Esophagus (tissue), 2 donors: ENCODE measurements around the gene PDE4B. TPM values are rescaled to one million over a fixed set of nuclear protein-coding genes. Genes with fewer than 3 reads are reported as not detected.
"Not testable (repeated sequence)": the region's sequence is repeated elsewhere in the genome, so short reads cannot be mapped to it uniquely, and the experiment has no call there.

Experiments
- H3K27ac ChIP-seq, 2 donors: one replicate each; pipeline ENCODE4 v1.5.1; 2013; ENCODE audit warnings: low read depth in 2 of 2, mild to moderate bottlenecking in 2 of 2, inconsistent platforms in 1 of 2, low read length in 1 of 2, moderate library complexity in 1 of 2
- H3K27me3 ChIP-seq, 2 donors: one replicate each; pipeline ENCODE4 v1.6.1; 2013; ENCODE audit warnings: low read length in 2 of 2, control low read depth in 1 of 2, mild to moderate bottlenecking in 1 of 2; ENCODE audit not compliant: insufficient read depth in 2 of 2, control insufficient read depth in 1 of 2
- H3K36me3 ChIP-seq, 2 donors: one replicate each; pipeline ENCODE4 v1.6.1; 2013; ENCODE audit warnings: low read length in 1 of 2; ENCODE audit not compliant: control insufficient read depth in 2 of 2, insufficient read depth in 2 of 2
- H3K4me1 ChIP-seq, 2 donors: one replicate each; pipeline ENCODE4 v1.6.1; 2013; ENCODE audit warnings: low read length in 1 of 2; ENCODE audit not compliant: control insufficient read depth in 2 of 2, insufficient read depth in 2 of 2
- H3K4me3 ChIP-seq, 2 donors: one replicate each; pipeline ENCODE4 v1.5.1; 2013; ENCODE audit warnings: low read length in 2 of 2, mild to moderate bottlenecking in 2 of 2, low read depth in 1 of 2, moderate library complexity in 1 of 2
- H3K9me3 ChIP-seq, 2 donors: one replicate each; pipeline ENCODE4 v1.6.1; 2013; ENCODE audit warnings: mild to moderate bottlenecking in 2 of 2, low read depth in 1 of 2, low read length in 1 of 2, moderate library complexity in 1 of 2; ENCODE audit not compliant: control insufficient read depth in 2 of 2, insufficient read depth in 1 of 2
- WGBS, 2 donors: extraction: QIAGEN DNeasy Blood & Tissue Kit; methylation state at CpG; one replicate each; pipeline ENCODE4 v1.1.7; 2013; 5-methylcytosine and 5-hydroxymethylcytosine counted together
- polyA plus RNA-seq, 2 donors: library from polyadenylated mRNA; stranded (reverse); fragments of 200-250 nt; gene quantifications; one replicate each; pipeline ENCODE4 v1.2.3, GENCODE V29; 2013
- donor health status: healthy with polysubstance abuse.
- donor health status: Bipolar disorder and iron deficiency.

PDE4B gene
- polyA plus RNA-seq, 2 donors: 0.51 to 1.4 TPM

- not testable (repeated sequence) for H3K4me3 ChIP-seq, H3K9me3 ChIP-seq, H3K27ac ChIP-seq, H3K4me1 ChIP-seq, H3K36me3 ChIP-seq, H3K27me3 ChIP-seq
- 61% methylated on average over 4 of the region's 4 CpGs for WGBS, 2 donors
These were observed 343.7 kb downstream of the PDE4B start for GRCh38 chr1:66136423-66136822.

GRCh38 chr1:66137235-66137634 is 344.5 kb downstream of the PDE4B start:
- WGBS, 2 donors: 39 to 50% methylated on average over 2 of the region's 2 CpGs

GRCh38 chr1:66138613-66139012 is 345.9 kb downstream of the PDE4B start:
- H3K4me1 ChIP-seq: no peaks in the 10 kb centered on the region
- no peaks in the 10 kb centered on the region for H3K9me3 ChIP-seq
- H3K4me3 ChIP-seq: no peak overlapping the region
- no peaks in the 10 kb centered on the region for H3K36me3 ChIP-seq
- no peaks in the 10 kb centered on the region for H3K27me3 ChIP-seq
- H3K27ac ChIP-seq: no peak overlapping the region

More at GRCh38 chr1:66137235-66137634, 344.5 kb downstream of the PDE4B start:
- Histone ChIP-seq H3K4me1 (no peaks in the 10 kb centered on the region), H3K4me3 (no peak overlapping the region), H3K27ac (no peak overlapping the region), H3K36me3 (no peaks in the 10 kb centered on the region), H3K9me3 (no peaks in the 10 kb centered on the region), H3K27me3 (no peaks in the 10 kb centered on the region)

- H3K27me3 ChIP-seq: no peaks in the 10 kb centered on the region
- H3K4me1 ChIP-seq: no peaks in the 10 kb centered on the region
- H3K4me3 ChIP-seq: no peak overlapping the region
- no peak overlapping the region for H3K27ac ChIP-seq
- 39 to 43% methylated on average over 5 of the region's 5 CpGs for WGBS, 2 donors
- no peaks in the 10 kb centered on the region for H3K36me3 ChIP-seq
- no peaks in the 10 kb centered on the region for H3K9me3 ChIP-seq
These were observed 347.4 kb downstream of the PDE4B start for GRCh38 chr1:66140072-66140471.

GRCh38 chr1:66143651-66144050 is 351.0 kb downstream of the PDE4B start:
- Histone ChIP-seq H3K36me3 (no peaks in the 10 kb centered on the region), H3K4me1 (no peaks in the 10 kb centered on the region), H3K27ac (no peak overlapping the region), H3K27me3 (no peaks in the 10 kb centered on the region), H3K9me3 (no peaks in the 10 kb centered on the region), H3K4me3 (no peak overlapping the region)
- 37 to 48% methylated on average over 2 of the region's 2 CpGs for WGBS, 2 donors

- Histone ChIP-seq H3K4me3 (no peak overlapping the region), H3K36me3 (no peaks in the 10 kb centered on the region), H3K4me1 (no peaks in the 10 kb centered on the region), H3K27me3 (no peaks in the 10 kb centered on the region), H3K9me3 (no peaks in the 10 kb centered on the region), H3K27ac (no peak overlapping the region)
- 73 to 74% methylated on average over 4 of the region's 4 CpGs for WGBS, 2 donors
These were observed 354.6 kb downstream of the PDE4B start for GRCh38 chr1:66147226-66147835.

GRCh38 chr1:66152034-66152433 is 359.3 kb downstream of the PDE4B start:
- H3K27ac ChIP-seq: no peak overlapping the region
- H3K27me3 ChIP-seq: no peaks in the 10 kb centered on the region
- no peaks in the 10 kb centered on the region for H3K4me1 ChIP-seq
- no peaks in the 10 kb centered on the region for H3K9me3 ChIP-seq
- no peaks in the 10 kb centered on the region for H3K36me3 ChIP-seq
- no peak overlapping the region for H3K4me3 ChIP-seq

- Histone ChIP-seq H3K27me3 (no peaks in the 10 kb centered on the region), H3K36me3 (no peaks in the 10 kb centered on the region), H3K27ac (no peak overlapping the region), H3K4me3 (no peak overlapping the region), H3K4me1 (no peaks in the 10 kb centered on the region), H3K9me3 (no peaks in the 10 kb centered on the region)
- WGBS, 2 donors: 64 to 69% methylated on average over 3 of the region's 3 CpGs
These were observed 361.7 kb downstream of the PDE4B start for GRCh38 chr1:66154394-66154793.

GRCh38 chr1:66156144-66156543 is 363.4 kb downstream of the PDE4B start:
- Histone ChIP-seq H3K4me1 (no peaks in the 10 kb centered on the region), H3K4me3 (no peak overlapping the region), H3K27me3 (no peaks in the 10 kb centered on the region), H3K9me3 (no peaks in the 10 kb centered on the region), H3K36me3 (no peaks in the 10 kb centered on the region), H3K27ac (no peak overlapping the region)
- 74 to 80% methylated on average over 1 of the region's 1 CpG for WGBS, 2 donors

GRCh38 chr1:66159800-66160199 is 367.1 kb downstream of the PDE4B start:
- no peak overlapping the region for H3K4me3 ChIP-seq
- 71 to 73% methylated on average over 1 of the region's 1 CpG for WGBS, 2 donors
- H3K4me1 ChIP-seq: no peaks in the 10 kb centered on the region
- no peaks in the 10 kb centered on the region for H3K9me3 ChIP-seq
- no peak overlapping the region for H3K27ac ChIP-seq
- H3K27me3 ChIP-seq: no peaks in the 10 kb centered on the region
- H3K36me3 ChIP-seq: no peaks in the 10 kb centered on the region
